GM19035 (cell line): ENCODE data around the gene TRIM54.
"Not testable (repeated sequence)": the region's sequence is repeated elsewhere in the genome, so short reads cannot be mapped to it uniquely, and the experiment has no call there.

Source experiments
- ATAC-seq: cut with Tn5 transposase; IDR thresholded peaks from one replicate; pipeline ENCODE4 v1.9.1; 2021; ENCODE audit not compliant: unreplicated experiment

Gene TRIM54

DNA sequence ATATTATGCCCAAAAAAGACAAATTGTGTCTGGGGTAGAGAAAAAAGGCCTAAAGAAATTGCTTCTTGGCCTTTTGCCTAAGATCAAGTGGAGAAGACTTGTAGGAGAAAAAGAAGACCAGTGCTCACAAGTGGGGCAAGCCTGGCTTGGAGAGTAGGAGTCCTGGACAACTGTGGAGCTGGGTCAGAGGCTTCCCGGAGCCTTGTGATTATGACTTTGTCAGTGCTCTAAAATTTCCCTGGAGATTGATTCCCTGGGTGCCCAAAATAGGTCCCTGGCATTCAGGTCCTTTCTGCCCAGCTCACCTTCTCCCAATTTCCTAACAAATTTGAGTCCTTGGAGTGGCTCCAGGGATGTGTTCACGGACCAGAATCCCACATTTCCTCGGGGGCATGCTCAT lies 787 bp upstream of the TRIM54 start:
- ATAC-seq, result no peak

DNA sequence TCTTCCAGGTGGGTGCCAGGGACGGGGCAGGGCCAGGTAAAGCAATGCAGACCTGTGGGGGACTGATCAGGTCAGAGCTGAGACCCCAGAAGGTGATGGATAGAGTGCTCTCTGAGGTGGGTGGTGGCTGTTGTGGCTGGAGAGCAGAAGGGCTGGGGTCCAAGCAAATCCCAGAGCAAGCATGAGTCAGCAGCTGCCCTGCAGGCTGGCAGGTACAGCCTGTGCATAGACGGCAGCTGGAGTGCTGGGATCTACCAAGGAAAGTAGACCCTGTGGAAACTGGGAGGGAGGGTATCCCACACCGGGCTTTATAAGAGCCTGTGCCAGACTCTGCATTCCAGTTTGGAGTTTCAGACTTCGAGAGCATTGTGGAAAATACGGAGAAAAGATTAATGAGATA lies 663 bp downstream of the TRIM54 start:
- no peak for ATAC-seq

DNA sequence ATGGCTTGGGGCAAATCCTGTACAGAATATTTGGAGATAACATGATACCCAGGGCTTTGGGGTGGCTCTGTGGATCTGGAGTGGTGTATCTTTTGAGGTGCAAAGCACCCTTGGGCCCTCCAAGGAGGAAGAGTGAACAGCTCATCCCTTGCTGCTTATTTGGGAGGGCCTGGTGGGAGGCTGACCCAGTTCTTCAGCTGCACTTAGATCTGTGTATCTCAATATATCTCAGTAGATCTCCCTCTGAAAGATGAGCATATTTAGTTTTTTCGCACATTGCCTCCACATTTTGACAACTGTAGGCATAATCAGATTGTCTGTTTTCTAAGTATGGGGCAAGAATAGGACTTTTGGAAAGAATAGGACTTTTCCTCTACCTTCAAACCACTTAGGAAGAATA lies 2.8 kb downstream of the TRIM54 start:
- ATAC-seq, result no peak

DNA sequence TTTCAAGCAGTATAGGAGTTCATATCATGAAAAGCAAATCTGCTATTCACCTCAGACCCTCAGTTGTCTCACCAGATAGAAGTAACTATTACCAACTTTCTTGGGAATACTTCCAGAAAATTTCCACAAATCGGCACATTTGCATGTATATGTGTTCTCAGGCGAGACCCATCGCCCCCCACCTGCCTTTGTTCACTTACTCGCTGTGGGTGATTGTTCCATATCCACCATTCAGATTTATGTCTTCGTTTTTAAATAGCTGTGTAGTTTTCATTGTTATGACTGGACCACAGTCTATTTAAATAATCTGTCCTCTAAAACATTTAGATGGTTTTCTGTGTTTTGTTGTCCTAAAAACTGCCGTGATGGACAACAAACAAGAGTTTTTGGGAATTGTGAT lies 3.3 kb downstream of the TRIM54 start:
- no peak for ATAC-seq

DNA sequence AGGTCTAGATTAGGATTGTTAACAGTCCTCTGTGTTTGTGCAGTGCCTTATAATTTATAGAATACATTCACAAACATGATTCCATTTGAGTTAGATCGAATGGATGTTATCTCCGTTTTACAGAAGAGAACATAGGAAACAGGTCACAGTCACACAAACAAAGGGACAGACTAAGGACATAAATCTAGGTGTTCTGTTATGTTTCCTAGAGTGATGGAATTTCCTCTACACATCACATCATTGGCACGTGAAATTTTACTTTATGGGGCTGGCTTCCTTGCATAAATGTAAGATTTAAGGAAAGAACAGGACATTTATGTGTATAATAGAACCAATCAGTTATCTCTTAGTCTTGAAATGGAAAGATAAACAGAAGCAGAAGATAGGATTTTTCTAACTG lies 6.4 kb downstream of the TRIM54 start:
- ATAC-seq, result no peak

DNA sequence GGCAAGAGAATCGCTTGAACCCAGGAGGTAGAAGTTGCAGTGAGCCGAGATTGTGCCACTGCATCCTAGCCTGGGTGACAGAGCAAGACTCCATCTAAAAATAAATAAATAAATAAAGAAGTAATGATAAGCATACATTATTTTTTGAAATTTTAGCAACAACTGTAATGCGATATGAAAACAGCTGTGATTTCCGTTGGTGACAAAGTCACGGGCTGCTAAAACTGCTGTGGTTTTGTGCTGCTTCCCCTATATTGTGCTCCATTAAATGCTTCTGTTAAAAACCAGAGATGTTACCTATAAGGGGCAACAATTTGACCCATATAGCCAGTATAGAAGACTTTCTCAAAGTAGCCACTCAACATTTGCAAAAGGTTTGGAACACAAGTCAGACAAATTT lies 8.3 kb downstream of the TRIM54 start:
- no peak for ATAC-seq

DNA sequence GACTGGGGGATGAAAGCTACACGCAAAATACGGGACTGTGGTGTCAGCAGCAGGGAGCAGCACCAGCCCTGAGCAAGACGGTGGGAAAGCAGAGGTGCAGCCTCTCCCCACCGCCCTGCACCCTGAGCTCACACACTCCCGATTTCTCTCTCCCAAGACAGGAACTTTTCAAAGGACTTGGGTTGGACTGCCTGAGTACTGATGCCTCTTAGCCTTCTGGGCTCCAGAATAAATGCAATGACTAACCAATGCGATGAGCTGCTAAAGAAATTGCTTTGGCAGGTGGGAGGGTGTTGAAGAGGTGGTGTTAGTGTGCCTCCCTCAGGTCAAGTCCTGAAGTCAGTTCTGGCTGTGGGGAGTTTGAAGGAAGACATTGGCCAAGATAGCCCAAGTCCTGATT lies 9.6 kb downstream of the TRIM54 start:
- no peak for ATAC-seq

DNA sequence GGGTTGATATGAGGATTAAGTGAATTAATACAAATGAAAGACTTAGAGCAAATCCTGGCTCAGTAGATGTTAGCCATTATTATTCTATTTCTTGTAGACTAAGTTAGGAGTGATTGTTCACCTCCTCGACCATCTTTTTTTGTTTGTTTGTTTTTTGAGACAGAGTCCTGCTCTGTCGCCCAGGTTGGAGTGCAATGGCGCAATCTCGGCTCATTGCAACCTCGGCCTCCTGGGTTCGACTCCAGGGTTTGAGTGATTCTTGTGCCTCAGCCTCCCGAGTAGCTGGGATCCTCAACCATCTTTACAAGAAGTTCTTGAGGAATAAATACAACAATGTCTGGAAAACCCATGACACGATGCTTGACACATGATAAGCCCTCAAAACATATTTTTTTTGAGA lies 12.7 kb downstream of the TRIM54 start:
- no peak for ATAC-seq

DNA sequence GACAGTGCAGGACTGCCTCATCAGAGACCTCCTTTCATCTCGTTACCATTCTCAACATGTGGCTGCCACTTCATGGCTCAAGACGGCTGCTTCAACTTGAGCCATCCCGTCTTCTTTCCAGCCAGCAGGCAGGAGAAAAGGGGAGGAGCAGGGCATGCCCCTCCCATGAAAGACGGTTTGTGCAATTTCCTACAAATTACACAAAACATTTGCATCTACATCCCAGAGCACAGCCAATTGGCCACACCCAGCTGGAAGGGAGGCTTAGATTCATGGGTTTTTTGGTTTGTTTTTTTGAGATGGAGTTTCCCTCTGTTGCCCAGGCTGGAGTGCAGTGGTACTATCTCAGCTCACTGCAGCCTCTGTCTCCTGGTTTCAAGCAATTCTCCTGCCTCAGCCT lies 14.3 kb downstream of the TRIM54 start:
- ATAC-seq, result no peak

DNA sequence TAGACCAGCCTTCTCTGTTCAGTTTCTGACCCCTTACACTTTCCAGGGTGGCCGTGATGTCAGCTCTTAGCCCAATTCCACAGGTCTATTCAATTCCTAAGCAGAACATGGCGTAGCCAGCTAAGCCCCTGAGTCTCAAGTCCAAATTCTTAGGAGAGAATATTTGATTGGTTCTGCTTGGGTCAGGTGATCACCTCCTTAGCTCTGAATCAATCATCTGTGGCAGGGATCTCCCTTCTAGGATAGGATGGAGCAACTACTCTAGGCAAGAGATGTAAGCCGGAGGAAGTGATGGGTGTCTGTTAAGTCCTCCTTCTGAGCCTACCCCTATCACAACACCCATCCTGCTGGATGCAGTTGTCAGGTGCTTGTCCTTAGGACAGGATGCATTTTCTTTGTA lies 15.0 kb downstream of the TRIM54 start:
- ATAC-seq, result no peak

DNA sequence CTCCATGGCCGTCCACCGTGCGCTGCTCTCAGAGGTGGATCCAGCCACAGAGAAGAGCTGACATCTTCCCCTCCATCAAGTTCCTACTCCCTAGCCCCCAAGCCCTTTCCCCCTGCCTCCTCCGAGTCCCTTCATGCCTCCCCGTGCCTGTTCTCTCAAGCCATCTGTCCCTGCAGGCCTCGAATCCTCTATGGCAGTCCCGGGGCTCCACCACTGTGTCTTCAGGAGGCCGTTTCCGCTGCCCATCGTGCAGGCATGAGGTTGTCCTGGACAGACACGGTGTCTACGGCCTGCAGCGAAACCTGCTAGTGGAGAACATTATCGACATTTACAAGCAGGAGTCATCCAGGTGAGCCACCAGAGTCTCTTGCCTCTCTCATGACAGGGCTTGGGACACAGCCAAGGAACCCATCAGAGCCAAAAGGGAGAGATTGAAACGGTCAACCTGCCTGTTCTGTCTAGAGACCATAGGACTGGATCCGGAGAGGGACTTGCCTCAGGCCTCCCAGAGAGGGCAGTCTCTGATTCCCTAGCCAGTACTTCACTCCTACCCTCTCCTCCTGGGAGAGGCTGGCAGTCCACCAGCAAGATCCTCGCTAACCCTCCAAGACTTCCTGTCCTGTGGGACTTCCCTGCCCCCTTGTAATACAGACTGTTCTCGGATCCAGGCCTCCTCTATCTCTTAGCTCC lies 16.3 kb downstream of the TRIM54 start:
- no peak for ATAC-seq

DNA sequence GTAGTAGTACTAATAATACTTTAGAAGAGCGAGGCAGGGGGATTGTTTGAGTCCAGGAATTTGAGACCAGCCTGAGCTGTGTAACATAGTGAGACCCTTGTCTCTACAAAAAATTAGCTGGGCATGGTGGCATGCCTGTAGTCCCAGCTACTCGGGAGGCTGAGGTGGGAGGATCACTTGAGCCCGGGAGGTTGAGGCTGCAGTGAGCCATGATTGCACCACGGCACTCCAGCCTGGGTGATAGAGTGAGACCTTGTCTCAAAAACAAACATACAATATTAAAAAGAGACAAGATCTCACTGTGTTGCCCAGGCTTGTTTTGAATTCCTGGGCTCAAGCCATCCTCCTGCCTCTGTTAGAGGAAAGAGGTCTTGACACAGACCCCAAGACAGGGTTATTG lies 18.4 kb downstream of the TRIM54 start:
- ATAC-seq, result not testable (repeated sequence)

DNA sequence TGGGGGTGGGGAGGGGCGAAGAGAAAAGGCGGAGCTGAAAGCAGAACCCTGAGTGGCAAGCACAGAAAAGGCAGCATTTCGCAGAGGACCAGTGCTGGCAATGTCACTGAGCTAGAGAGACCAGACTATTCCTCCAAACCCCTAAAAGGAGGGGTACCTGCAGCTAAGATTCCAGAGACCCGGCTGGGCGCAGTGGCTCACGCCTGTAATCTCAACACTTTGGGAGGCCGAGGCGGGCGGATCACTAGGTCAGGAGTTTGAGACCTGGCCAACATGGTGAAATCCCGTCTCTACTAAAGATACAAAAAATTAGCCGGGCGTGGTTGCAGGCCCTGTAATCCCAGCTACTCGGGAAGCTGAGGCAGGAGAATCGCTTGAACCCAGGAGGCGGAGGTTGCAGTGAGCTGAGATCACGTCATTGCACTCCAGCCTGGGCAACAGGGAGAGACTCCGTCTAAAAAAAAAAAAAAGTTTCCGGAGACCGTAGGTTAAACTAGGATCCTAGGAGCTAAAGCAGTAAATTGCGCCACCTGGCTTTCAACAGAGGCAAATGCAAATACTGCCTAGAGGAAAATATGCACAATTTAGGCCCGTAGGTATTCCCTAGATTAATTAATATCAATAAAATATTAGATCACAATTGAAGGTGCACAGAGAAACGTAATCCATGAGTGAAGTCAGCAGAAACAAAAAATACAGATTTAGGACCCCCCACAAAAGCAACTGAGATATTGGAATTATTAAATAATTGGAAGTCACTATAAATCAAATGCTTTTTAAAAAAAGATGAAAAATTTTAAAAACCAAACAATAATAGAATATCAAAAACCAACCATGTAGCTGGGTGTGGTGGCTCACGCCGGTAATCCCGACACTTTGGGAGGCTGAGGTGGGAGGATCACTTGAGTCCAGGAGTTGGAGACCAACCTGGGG lies 21.1 kb downstream of the TRIM54 start:
- no peak for ATAC-seq

DNA sequence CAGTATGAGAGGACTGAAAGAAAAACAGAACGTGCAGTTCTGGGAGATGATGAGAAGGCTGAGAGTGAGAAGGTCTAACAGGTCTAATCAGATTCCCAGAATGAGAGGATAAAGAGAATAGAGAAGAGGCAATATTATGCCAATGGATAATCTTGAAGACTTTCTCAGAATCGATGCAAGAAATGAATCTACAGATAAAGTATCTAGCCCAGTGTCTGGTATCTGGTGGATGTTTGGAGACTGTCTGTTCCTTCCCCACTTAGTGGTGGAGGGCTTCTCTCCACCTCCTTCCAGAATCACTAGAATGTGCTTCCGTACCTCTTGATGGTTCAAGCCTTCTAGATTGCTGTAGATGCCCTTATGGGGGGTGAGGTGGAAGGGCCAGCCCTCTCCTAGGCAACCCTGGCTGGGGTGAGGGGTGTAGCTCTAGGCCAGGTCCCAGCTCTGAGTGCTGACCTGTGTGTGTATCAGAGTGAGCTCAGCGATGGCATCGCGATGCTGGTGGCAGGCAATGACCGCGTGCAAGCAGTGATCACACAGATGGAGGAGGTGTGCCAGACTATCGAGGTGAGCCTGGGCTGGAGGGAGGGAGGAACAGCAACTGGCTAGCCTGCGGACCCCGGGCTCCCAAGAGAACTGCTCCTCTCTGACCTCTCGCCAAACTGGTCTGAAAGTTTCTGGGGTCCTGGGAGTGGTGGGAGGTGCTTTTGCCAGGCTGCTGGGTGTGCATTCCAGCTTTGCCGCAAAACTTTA lies 22.4 kb downstream of the TRIM54 start:
- no peak for ATAC-seq

DNA sequence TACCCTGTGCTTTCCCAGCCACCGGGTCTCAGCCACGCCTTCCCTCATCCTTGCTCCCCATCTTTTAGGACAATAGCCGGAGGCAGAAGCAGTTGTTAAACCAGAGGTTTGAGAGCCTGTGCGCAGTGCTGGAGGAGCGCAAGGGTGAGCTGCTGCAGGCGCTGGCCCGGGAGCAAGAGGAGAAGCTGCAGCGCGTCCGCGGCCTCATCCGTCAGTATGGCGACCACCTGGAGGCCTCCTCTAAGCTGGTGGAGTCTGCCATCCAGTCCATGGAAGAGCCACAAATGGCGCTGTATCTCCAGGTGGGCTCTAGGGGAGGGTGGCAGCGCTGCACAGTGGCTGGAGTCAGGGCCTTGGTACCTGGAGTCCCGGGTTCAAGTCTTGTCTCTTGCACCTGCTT lies 23.3 kb downstream of the TRIM54 start:
- ATAC-seq, result no peak

DNA sequence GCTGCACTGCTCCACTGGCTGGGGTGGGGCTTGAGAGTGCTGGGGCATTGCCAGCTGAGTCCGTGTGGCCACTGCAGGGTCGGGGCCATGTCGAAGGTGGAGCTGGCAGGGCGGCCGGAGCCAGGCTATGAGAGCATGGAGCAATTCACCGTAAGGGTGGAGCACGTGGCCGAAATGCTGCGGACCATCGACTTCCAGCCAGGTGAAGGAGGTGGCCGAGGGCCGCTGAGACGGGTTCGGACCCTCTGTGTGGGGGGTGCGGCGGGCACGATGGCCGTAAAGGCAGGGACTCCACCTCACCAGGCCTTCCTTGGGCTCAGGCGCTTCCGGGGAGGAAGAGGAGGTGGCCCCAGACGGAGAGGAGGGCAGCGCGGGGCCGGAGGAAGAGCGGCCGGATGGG lies 23.9 kb downstream of the TRIM54 start:
- ATAC-seq, result no peak

DNA sequence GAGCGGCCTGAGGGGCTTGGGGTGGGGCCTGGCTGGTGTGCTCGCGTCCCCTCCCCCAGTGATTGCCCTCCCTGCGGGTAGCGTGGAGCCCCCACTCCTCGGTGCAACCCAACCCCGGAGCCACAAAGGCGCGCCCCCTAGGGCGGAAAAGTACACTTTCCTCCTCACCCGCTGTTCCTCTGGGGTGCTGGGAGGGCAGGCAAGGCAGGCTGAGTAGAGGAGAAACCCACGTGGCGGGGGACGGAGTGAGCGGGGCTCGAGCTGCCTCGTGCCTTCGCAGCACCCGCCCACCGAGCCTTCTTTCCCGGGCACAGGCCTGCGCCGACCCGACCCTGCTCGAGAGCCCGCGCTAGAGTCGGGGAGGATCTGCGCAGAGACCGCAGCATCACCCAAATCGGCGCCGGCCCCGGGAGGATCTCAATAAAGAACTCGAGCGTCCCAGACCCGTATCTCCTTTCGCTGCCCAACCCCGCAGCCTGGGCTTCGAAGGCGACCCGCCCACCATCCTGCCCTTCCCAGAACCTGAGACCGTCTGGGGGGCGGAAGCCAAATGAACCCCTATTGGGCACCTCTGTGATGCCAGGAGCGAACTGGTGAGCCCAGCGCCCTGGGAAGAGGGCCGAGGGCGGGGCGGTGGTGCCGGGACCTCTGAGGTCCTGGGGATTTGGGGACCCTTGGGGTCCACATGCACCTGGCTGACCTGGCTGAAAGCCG lies 24.5 kb downstream of the TRIM54 start:
- ATAC-seq, result no peak

DNA sequence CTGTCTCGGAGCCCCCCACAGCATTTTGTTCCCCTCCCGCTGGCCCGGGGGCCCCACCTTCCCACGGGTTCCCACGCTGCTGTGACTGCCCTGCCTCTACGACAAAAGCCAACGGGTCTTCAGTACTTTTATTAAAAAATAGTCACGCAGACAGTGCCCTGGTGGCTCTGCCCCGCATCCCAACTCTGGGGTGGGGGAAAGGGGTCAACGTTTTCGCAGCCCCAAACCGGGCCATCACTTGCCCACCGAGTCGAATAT lies 25.0 kb downstream of the TRIM54 start:
- ATAC-seq, result no peak

DNA sequence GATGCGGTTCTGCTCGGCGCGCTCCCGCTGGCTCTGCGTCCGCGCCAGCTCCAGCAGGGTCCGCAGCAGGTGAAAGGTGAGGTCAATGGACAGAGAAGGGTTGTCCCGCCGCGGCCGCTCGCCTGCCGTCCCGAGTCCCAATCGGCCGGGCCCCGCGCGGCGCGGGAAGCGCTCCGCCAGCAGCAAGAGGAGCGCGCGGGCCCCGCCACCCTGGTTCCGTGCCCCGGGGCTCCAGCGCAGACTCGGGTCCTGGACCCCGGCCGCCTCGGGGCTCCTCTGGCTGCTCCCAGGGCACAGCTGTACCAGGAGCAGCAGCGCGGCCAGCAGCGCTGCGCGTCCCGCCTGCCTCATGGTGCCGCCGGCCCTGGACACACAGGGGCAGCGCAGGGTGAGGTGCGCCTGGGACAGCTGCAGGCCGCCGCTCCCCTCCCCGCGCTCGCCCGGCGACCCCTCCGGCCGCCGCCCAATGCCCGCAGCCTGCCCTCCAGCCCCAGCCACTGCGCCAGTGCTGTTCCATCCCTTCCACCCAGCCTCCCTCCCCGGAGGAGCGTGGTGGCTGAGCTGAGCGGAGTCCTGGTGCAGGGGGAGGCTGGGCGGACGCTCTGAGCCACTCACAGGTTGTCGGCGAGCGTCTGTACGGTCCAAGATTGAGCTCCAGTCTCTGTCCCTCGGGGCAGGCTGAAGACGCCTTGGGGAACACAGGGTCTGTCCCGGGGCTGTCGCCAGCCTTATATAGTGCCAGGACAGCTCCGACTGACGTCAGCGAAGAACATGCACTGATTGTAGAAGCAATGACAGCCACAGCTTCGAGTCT lies 25.5 kb downstream of the TRIM54 start:
- ATAC-seq, result no peak

DNA sequence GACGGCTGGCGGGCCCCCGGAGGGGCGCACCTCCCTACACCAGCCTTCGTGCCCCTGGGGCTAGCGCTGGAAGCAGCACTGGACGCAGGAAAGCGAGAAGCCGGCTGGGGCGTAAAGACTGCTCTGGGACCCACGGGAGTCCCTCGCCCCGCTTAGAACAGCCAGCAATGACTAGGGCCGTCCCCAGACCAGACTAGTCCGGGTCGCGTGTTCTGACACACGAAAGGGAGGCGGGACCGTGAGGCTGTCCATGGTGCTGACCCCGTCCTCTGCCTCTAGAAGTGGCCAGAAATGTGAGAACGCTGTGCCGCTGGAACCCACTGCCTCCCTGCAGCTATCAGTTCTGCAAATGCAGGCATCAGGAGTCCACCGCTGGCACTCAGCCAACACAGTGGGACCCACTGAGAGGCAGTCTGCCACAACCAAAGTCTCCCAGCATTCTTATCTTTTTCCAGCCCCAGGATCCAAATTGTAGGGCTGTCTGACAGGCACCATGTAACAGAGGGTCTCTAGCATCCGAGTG lies 26.2 kb downstream of the TRIM54 start, which contains the start of gene UCN:
TSS of gene UCN (minus strand) at position 87 of the 523 bp plus-strand sequence. CDS start 550 bp downstream, outside the sequence.
- ATAC-seq, result no peak
